NCI-H2196 (cell line): ENCODE measurements around the gene DLL4.

Experiments used
- DNase-seq: peaks from one replicate; lab custom pipeline; 2025; ENCODE audit not compliant: unreplicated experiment; lab: John Stamatoyannopoulos, UW

DLL4 gene

GRCh38 chr15:40984964-40985363 lies 55.8 kb downstream of the DLL4 start:
- DNase-seq, result no peak

GRCh38 chr15:40985541-40986330 lies 56.6 kb downstream of the DLL4 start:
- no peak for DNase-seq

GRCh38 chr15:40986820-40987219 lies 57.7 kb downstream of the DLL4 start:
- DNase-seq, result no peak

- DNase-seq, result no peak
These were observed 59.0 kb downstream of the DLL4 start for GRCh38 chr15:40988156-40988555.
